Fibroblast of lung (primary cell): ENCODE data around the gene SS18. TPM values are rescaled to one million over a fixed set of nuclear protein-coding genes. Genes with fewer than 3 reads are reported as not detected.

ENCODE experiments used
- DNase-seq, 2 donors: peaks; one replicate each; pipeline versions ENCODE4 v3.0.0 to v3.0.0-alpha.2; 2010; ENCODE audit warnings: low read depth in 2 of 2
- H2AFZ ChIP-seq: 2 replicates; pipeline ENCODE4 v1.5.1; 2012; ENCODE audit warnings: low read length, control low read depth, inconsistent platforms
- H3K27ac ChIP-seq: 2 replicates; pipeline ENCODE4 v1.5.1; 2011; ENCODE audit warnings: low read length, control low read depth; ENCODE audit not compliant: insufficient read depth
- H3K27me3 ChIP-seq: 2 replicates; pipeline ENCODE4 v1.5.1; 2011; ENCODE audit warnings: mild to moderate bottlenecking, low read length; ENCODE audit not compliant: control insufficient read depth, insufficient read depth
- H3K36me3 ChIP-seq: 2 replicates; pipeline ENCODE4 v1.5.1; 2011; ENCODE audit warnings: low read length; ENCODE audit not compliant: control insufficient read depth, insufficient read depth
- H3K4me1 ChIP-seq: 2 replicates; pipeline ENCODE4 v1.5.1; 2011; ENCODE audit warnings: low read length; ENCODE audit not compliant: control insufficient read depth, insufficient read depth; ENCODE audit errors: extremely low read depth
- H3K4me2 ChIP-seq: 2 replicates; pipeline ENCODE4 v1.5.1; 2011; ENCODE audit warnings: low read length, control low read depth; ENCODE audit not compliant: insufficient read depth; ENCODE audit errors: extremely low read depth
- H3K4me3 ChIP-seq, 4 experiments: fragments of 200-600 bp in 1 of 4; sonication (generic) in 1 of 4; replicated peaks in 1 of 4; 2 replicates each; pipeline ENCODE4 v1.5.1; 2011 to 2016; ENCODE audit warnings: low read length in 4 of 4, low read depth in 3 of 4, mild to moderate bottlenecking in 3 of 4, control low read depth in 2 of 4, inconsistent platforms in 1 of 4, mixed read lengths in 1 of 4; ENCODE audit not compliant: insufficient read depth in 1 of 4; ENCODE audit errors: control extremely low read depth in 1 of 4
- H3K79me2 ChIP-seq: 2 replicates; pipeline ENCODE4 v1.5.1; 2012; ENCODE audit warnings: mild to moderate bottlenecking, low read length, inconsistent platforms; ENCODE audit not compliant: control insufficient read depth, insufficient read depth
- H3K9ac ChIP-seq: 2 replicates; pipeline ENCODE4 v1.5.1; 2011; ENCODE audit warnings: mild to moderate bottlenecking, low read length, control low read depth; ENCODE audit not compliant: insufficient read depth
- H3K9me3 ChIP-seq: 2 replicates; pipeline ENCODE4 v1.5.1; 2012; ENCODE audit warnings: low read depth, low read length; ENCODE audit not compliant: control insufficient read depth, insufficient read depth
- H4K20me1 ChIP-seq: 2 replicates; pipeline ENCODE4 v1.5.1; 2011; ENCODE audit warnings: low read length; ENCODE audit not compliant: control insufficient read depth, insufficient read depth; ENCODE audit errors: extremely low read depth
- CTCF ChIP-seq, 2 donors: IDR thresholded peaks in 1 of 2; conservative IDR thresholded peaks in 1 of 2; 1 replicate in 1 of 2; 2 replicates in 1 of 2; pipeline ENCODE4 v1.5.1; 2011 to 2012; ENCODE audit warnings: low read length in 2 of 2, control low read depth in 1 of 2, inconsistent platforms in 1 of 2, low read depth in 1 of 2, mild to moderate bottlenecking in 1 of 2
- EZH2 ChIP-seq: IDR thresholded peaks from 2 replicates; pipeline ENCODE4 v1.5.1; 2012; ENCODE audit warnings: low read length, control low read depth, mild to moderate bottlenecking; ENCODE audit errors: missing control alignments
- polyA plus RNA-seq, 2 donors: library from polyadenylated mRNA; depleted of rRNA in 1 of 2; stranded (reverse) in 1 of 2; unstranded in 1 of 2; fragments of >200 nt; gene quantifications; 2 replicates each; pipeline ENCODE4 v1.2.1, GENCODE V29; 2011 to 2012; ENCODE audit warnings: missing spikeins in 1 of 2
- total RNA-seq: library from RNA; depleted of rRNA; stranded (reverse); fragments of >200 nt; gene quantifications from 2 replicates; pipeline ENCODE4 v1.2.1, GENCODE V29; 2014

SS18 gene
- total and polyA plus RNA-seq, 2 donors (not counting 1 experiment from before 2014, with no cell fraction given): 90.8 to 124 TPM

GRCh38 chr18:26059357-26059756 is 31.1 kb downstream of the SS18 start:
- peaks cover 3% of the 10 kb centered on the region for H3K36me3 ChIP-seq
- peaks cover 24% of the 10 kb centered on the region for H3K79me2 ChIP-seq
- H4K20me1 ChIP-seq: no peaks in the 10 kb centered on the region
- H3K27ac ChIP-seq: no peak overlapping the region
- H3K9ac ChIP-seq: no peak overlapping the region
- H3K4me2 ChIP-seq: no peak overlapping the region
- no peaks in the 10 kb centered on the region for H3K9me3 ChIP-seq
- H3K4me3 ChIP-seq: no peak overlapping the region
- H3K4me1 ChIP-seq: peaks cover 2% of the 10 kb centered on the region
- DNase-seq: no peak
- no peak overlapping the region for H2AFZ ChIP-seq
- no peaks in the 10 kb centered on the region for H3K27me3 ChIP-seq
- TF ChIP-seq EZH2 (no peak), CTCF (conservative IDR thresholded peaks at IDR 0.05 in 1 of 2, IDR thresholded peaks at IDR 0.05 in 1 of 2; ENCODE audit: low read depth in 1 of 2, low read length in 2 of 2) (no peak)

- Histone ChIP-seq H3K4me1 (peaks cover 2% of the 10 kb centered on the region), H3K9ac (no peak overlapping the region), H3K79me2 (peaks cover 24% of the 10 kb centered on the region), H4K20me1 (no peaks in the 10 kb centered on the region), H3K9me3 (no peaks in the 10 kb centered on the region), H3K36me3 (peaks cover 5% of the 10 kb centered on the region), H3K4me2 (no peak overlapping the region), H3K27me3 (no peaks in the 10 kb centered on the region), H2AFZ (no peak overlapping the region), H3K27ac (no peak overlapping the region), H3K4me3 (no peak overlapping the region)
- TF ChIP-seq CTCF (conservative IDR thresholded peaks at IDR 0.05 in 1 of 2, IDR thresholded peaks at IDR 0.05 in 1 of 2; ENCODE audit: low read depth in 1 of 2, low read length in 2 of 2) (no peak), EZH2 (no peak)
- peak in 1 of 2 donors; percentile 69 for DNase-seq
Observed at GRCh38 chr18:26057344-26057773, 33.1 kb downstream of the SS18 start.

- Histone ChIP-seq H3K9ac (no peak overlapping the region), H3K4me1 (peaks cover 2% of the 10 kb centered on the region), H3K36me3 (peaks cover 5% of the 10 kb centered on the region), H3K79me2 (peaks cover 19% of the 10 kb centered on the region), H3K9me3 (no peaks in the 10 kb centered on the region), H4K20me1 (no peaks in the 10 kb centered on the region), H2AFZ (no peak overlapping the region), H3K4me2 (no peak overlapping the region), H3K27ac (no peak overlapping the region), H3K4me3 (no peak overlapping the region), H3K27me3 (no peaks in the 10 kb centered on the region)
- TF ChIP-seq CTCF (conservative IDR thresholded peaks at IDR 0.05 in 1 of 2, IDR thresholded peaks at IDR 0.05 in 1 of 2; ENCODE audit: low read depth in 1 of 2, low read length in 2 of 2): no peak
- TF ChIP-seq EZH2: no peak
- peak; percentile 14 to 27 for DNase-seq
Observed at GRCh38 chr18:26056291-26056690, 34.1 kb downstream of the SS18 start.
